ENCODE data around the gene FBXW2. TPM values are rescaled to one million over a fixed set of nuclear protein-coding genes. Genes with fewer than 3 reads are reported as not detected.
A peak's percentile ranks its signal among the peaks of the same experiment; 100 is the strongest.

FBXW2 gene
- total RNA-seq = 10 to 100 TPM; 26.5 to 42.5 (median 35.6) TPM
- long read RNA-seq, full-length matches to known transcripts = 1 of 5 reads
- long read RNA-seq, partial matches to known transcripts = 0 of 5 reads
- long read RNA-seq, other reads (novel, unspliced or antisense) = 4 of 5 reads

GRCh38 chr9:120792898-120793765 lies at the start of gene FBXW2:
TSS of gene FBXW2 (minus strand) at chr9:120793416. CDS start at chr9:120788258, 5,158 bp downstream.
- TF ChIP-seq, protein P1, sequence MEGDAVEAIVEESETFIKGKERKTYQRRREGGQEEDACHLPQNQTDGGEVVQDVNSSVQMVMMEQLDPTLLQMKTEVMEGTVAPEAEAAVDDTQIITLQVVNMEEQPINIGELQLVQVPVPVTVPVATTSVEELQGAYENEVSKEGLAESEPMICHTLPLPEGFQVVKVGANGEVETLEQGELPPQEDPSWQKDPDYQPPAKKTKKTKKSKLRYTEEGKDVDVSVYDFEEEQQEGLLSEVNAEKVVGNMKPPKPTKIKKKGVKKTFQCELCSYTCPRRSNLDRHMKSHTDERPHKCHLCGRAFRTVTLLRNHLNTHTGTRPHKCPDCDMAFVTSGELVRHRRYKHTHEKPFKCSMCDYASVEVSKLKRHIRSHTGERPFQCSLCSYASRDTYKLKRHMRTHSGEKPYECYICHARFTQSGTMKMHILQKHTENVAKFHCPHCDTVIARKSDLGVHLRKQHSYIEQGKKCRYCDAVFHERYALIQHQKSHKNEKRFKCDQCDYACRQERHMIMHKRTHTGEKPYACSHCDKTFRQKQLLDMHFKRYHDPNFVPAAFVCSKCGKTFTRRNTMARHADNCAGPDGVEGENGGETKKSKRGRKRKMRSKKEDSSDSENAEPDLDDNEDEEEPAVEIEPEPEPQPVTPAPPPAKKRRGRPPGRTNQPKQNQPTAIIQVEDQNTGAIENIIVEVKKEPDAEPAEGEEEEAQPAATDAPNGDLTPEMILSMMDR (IDR thresholded peaks at IDR 0.05) = peak in 1 of 4 donors; percentile 31
- peak; percentile 86 for TF ChIP-seq POLR2A (IDR thresholded peaks at IDR 0.05)
- peak; percentile 94 to 96 (median 95) for DNase-seq
- 0% methylated on average over 32 of the region's 72 CpGs for WGBS (ENCODE audit: insufficient coverage, low coverage, low lambda C conversion rate, missing lambda C conversion rate)
- no peaks in the 10 kb centered on the region for H3K9me3 ChIP-seq
- peaks cover 0 to 4% (median 0%) of the 10 kb centered on the region in 4 donors for H3K36me3 ChIP-seq
- peaks cover 0 to 19% (median 0%) of the 10 kb centered on the region in 4 donors for H3K4me1 ChIP-seq
- intact Hi-C loops (cut with DNase I) = no loop called here
- no peaks in the 10 kb centered on the region for H3K27me3 ChIP-seq
- peak within 1 kb of the TSS; percentile 95 to 98 (median 97) for H3K4me3 ChIP-seq
- peak; percentile 99 for ATAC-seq
- H3K27ac ChIP-seq = peak within 1 kb of the TSS; percentile 78 to 91 (median 88)

DNA sequence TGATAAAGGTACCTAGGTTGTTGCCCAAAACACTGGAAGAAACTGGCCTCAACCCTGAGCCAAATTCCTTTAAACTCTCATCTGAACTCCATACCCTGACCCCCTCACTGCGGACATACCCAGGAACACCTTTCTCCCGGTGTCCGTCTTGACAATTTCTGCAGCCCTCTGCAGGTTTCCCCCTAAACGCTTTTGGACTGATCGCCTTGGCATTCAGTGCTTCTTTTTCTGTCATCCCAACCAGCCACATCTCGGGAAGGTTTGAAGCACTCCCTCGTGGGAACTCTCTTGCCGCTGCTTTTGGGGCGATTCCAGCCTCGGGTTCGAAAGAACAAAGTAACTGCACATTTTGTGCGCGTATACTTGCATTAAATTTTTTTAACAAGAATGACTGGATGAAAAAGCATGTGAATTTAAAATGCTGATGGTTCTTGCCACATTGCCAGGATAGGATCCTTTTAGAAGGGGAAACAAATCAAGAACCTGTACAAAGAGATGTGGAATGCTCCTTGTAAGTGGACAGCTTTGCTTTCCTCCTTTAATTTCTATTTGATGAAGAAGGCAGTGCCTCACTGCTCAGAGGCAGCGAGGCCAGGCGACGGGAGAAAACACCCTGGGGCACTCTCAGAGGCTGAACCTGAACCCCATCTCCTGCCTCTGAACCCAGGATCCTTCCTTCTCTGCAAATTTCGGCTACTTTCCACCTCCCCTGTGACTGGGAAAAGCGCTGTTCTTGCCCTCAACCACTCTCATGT lies 48.9 kb upstream of the FBXW2 start:
- intact Hi-C loops (cut with DNase I) = no loop called here
- Histone ChIP-seq H3K9me3 (no peaks in the 10 kb centered on the region), H3K36me3 (peaks cover 0 to 5% (median 0%) of the 10 kb centered on the region in 4 donors), H3K4me3 (peak overlapping the region; percentile 54 to 72 (median 70)), H3K27ac (peak overlapping the region; percentile 60 to 91 (median 63)), H3K27me3 (no peaks in the 10 kb centered on the region), H3K4me1 (peaks cover 0 to 6% (median 0%) of the 10 kb centered on the region in 4 donors)
- peak; percentile 22 to 42 (median 32) for ATAC-seq
- TF ChIP-seq POLR2A (IDR thresholded peaks at IDR 0.05) = no peak
- TF ChIP-seq, protein P1 (IDR thresholded peaks at IDR 0.05) = no peak
- WGBS (ENCODE audit: insufficient coverage, low coverage, low lambda C conversion rate, missing lambda C conversion rate) = 29% methylated on average over 18 of the region's 18 CpGs
- DNase-seq = no peak

DNA sequence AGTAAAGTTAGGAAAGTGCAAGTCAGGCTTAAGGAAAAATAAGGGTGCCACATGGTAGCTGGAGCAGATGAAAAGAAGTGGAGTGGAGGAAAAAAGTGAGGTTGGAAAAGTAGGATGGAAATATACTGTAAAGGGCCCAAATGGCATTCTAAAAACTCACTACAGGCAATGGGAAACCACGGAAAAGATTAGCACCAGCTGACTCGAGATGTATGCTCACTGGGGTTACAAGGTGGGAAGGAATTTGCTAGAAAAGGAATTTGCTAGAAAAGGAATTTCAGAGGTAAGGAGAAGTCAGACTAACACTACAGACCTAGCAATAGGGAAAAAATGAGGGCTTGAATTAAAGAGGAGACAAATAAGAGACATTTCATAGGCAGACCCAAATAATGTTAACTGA lies 45.9 kb upstream of the FBXW2 start:
- 86% methylated on average over 2 of the region's 2 CpGs for WGBS (ENCODE audit: insufficient coverage, low coverage, low lambda C conversion rate, missing lambda C conversion rate)
- ATAC-seq (no peak), DNase-seq (no peak)
- H3K36me3 ChIP-seq = peaks cover 0 to 5% (median 0%) of the 10 kb centered on the region in 4 donors
- H3K9me3 ChIP-seq = no peaks in the 10 kb centered on the region
- peaks cover 0 to 6% (median 0%) of the 10 kb centered on the region in 4 donors for H3K4me1 ChIP-seq
- H3K4me3 ChIP-seq = no peak overlapping the region
- intact Hi-C loops (cut with DNase I) = no loop called here
- no peak overlapping the region for H3K27ac ChIP-seq
- H3K27me3 ChIP-seq = no peaks in the 10 kb centered on the region
- no peak for TF ChIP-seq POLR2A (IDR thresholded peaks at IDR 0.05)
- TF ChIP-seq, protein P1 (IDR thresholded peaks at IDR 0.05) = no peak

GRCh38 chr9:120837921-120838320 lies 44.7 kb upstream of the FBXW2 start:
- H3K27me3 ChIP-seq = no peaks in the 10 kb centered on the region
- H3K4me1 ChIP-seq = no peaks in the 10 kb centered on the region
- no peak for TF ChIP-seq POLR2A (IDR thresholded peaks at IDR 0.05)
- TF ChIP-seq, protein P1 (IDR thresholded peaks at IDR 0.05) = no peak
- no peak overlapping the region for H3K4me3 ChIP-seq
- DNase-seq (no peak), ATAC-seq (no peak)
- 97% methylated on average over 3 of the region's 3 CpGs for WGBS (ENCODE audit: insufficient coverage, low coverage, low lambda C conversion rate, missing lambda C conversion rate)
- H3K36me3 ChIP-seq = peaks cover 0 to 9% (median 0%) of the 10 kb centered on the region in 4 donors
- no peaks in the 10 kb centered on the region for H3K9me3 ChIP-seq
- intact Hi-C loops (cut with DNase I) = no loop called here
- no peak overlapping the region for H3K27ac ChIP-seq
